Immature natural killer cell (primary cell): ENCODE measurements around the gene COMP. TPM values are rescaled to one million over a fixed set of nuclear protein-coding genes. Genes with fewer than 3 reads are reported as not detected.
"Not testable (repeated sequence)": the region's sequence is repeated elsewhere in the genome, so short reads cannot be mapped to it uniquely, and the experiment has no call there.

Experiments
- DNase-seq, 3 donors: peaks; one replicate each; pipeline ENCODE4 v3.0.0; 2022; ENCODE audit warnings: mixed read lengths in 1 of 3
- H3K27ac Mint-ChIP-seq, 6 donors: one replicate each; pipeline ENCODE4 v1.8.0; 2020; ENCODE audit warnings: mixed read lengths in 6 of 6, mild to moderate bottlenecking in 5 of 6, inconsistent platforms in 4 of 6, moderate library complexity in 3 of 6
- H3K27me3 Mint-ChIP-seq, 3 donors: one replicate each; pipeline ENCODE4 v1.8.0; 2020 to 2021; ENCODE audit warnings: low read depth in 3 of 3, mild to moderate bottlenecking in 3 of 3, mixed read lengths in 3 of 3, moderate library complexity in 3 of 3, inconsistent platforms in 1 of 3
- H3K36me3 Mint-ChIP-seq, 3 donors: one replicate each; pipeline ENCODE4 v1.8.0; 2020; ENCODE audit warnings: mixed read lengths in 3 of 3, inconsistent platforms in 2 of 3, mild to moderate bottlenecking in 2 of 3
- H3K4me1 Mint-ChIP-seq, 2 donors: one replicate each; pipeline ENCODE4 v1.8.0; 2020; ENCODE audit warnings: inconsistent platforms in 2 of 2, mild to moderate bottlenecking in 2 of 2, mixed read lengths in 2 of 2, moderate library complexity in 1 of 2
- H3K4me3 Mint-ChIP-seq, 5 donors: one replicate each; pipeline ENCODE4 v1.8.0; 2020; ENCODE audit warnings: mild to moderate bottlenecking in 5 of 5, mixed read lengths in 5 of 5, inconsistent platforms in 3 of 5, moderate library complexity in 3 of 5
- H3K9me3 Mint-ChIP-seq, 6 donors: one replicate each; pipeline ENCODE4 v1.8.0; 2020; ENCODE audit warnings: mild to moderate bottlenecking in 6 of 6, mixed read lengths in 6 of 6, inconsistent platforms in 4 of 6, moderate library complexity in 3 of 6
- polyA plus RNA-seq, 3 donors: library from polyadenylated mRNA; unstranded; fragments of 300-500 nt; fragmentation: Illumina TruSeq; gene quantifications; one replicate each; pipeline ENCODE4 v1.2.3, GENCODE V29; 2021

Gene COMP
- polyA plus RNA-seq, 3 donors from 2014 or later, result not detected

DNA sequence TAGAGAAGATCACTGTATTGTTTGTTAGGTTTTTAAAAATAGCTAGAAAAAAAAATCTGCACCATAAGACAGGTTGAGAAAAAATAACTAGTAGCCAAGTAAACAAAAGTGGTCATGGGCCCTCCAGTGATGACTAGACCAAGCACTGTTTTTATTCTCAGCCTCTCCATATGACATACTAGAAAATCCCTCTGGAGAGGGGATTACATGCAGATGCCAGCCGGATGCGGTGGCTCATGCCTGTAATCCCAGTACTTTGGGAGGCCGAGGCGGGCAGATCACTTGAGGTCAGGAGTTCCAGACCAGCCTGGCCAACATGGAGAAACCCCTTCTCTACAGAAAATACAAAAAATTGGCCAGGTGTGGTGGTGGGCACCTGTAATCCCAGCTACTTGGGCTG lies 25.5 kb upstream of the COMP start:
- peaks cover 3 to 12% (median 3%) of the 10 kb centered on the region in 3 donors for H3K27me3 Mint-ChIP-seq
- not testable (repeated sequence) for H3K9me3 Mint-ChIP-seq, H3K27ac Mint-ChIP-seq, DNase-seq, H3K4me3 Mint-ChIP-seq, H3K4me1 Mint-ChIP-seq, H3K36me3 Mint-ChIP-seq

DNA sequence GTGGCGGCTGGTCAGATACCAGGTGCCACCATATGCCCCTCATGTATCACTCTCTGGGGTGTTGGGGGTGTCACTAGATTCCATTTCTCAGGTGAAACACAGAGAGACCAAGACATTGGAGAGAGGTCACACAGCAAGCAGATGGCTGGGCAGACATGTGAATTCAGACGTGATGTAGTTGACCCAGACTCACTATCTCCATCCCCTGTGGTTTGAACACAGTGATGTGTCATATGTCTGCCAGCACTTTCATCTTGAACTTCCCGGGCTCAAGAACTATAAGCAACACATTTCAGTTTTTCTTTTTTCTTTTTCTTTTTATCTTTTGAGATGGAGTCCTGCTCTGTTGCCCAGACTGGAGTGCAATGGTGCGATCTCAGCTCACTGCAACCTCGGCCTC lies 24.6 kb upstream of the COMP start:
- Mint-ChIP-seq H3K4me1 (no peaks in the 10 kb centered on the region), H3K9me3 (no peaks in the 10 kb centered on the region), H3K4me3 (no peak overlapping the region), H3K36me3 (no peaks in the 10 kb centered on the region), H3K27me3 (peaks cover 3 to 12% (median 3%) of the 10 kb centered on the region in 3 donors), H3K27ac (no peak overlapping the region)
- no peak for DNase-seq

DNA sequence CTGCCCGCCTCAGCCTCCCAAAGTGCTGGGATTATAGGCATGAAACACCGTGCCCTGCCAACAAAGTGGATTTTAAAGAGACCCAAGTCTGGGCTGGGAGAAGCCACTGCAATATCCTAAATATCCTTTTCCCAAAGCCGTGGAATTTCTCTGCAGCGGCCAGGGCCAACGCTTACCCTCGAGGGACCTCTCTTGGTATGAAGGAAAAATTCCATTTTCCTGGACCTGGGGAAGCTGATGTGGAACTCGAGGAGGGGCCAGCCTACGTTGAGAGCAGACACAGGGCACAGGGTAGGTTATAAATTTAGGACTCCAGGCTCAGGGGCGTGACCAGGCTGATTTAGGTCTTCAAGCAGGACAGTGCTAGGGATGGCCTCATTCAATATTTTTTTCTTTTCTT lies 23.0 kb upstream of the COMP start:
- Mint-ChIP-seq H3K36me3 (no peaks in the 10 kb centered on the region), H3K27ac (no peak overlapping the region)

DNA sequence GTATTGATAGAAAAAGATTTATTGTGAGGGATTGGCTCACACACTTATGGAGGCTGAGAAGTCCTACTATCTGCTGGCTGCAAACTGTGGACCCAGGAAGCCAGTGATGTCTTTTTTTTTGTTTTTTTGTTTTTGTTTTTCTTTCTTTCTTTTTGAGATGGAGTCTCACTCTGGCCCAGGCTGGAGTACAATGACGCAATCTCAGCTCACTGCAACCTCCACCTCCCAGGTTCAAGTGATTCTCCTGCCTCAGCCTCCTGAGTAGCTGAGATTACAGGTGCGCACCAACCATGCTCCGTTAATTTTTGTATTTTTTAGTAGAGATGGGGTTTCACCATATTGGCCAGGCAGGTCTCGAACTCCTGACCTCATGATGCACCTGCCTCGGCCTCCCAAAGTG lies 20.5 kb upstream of the COMP start:
- H3K9me3 Mint-ChIP-seq, H3K4me3 Mint-ChIP-seq, H3K27ac Mint-ChIP-seq, DNase-seq, H3K4me1 Mint-ChIP-seq, H3K27me3 Mint-ChIP-seq, H3K36me3 Mint-ChIP-seq: not testable (repeated sequence)

More for the DNA sequence above, 23.0 kb upstream of the COMP start:
- Mint-ChIP-seq H3K9me3 (no peaks in the 10 kb centered on the region), H3K4me1 (peaks cover 2 to 5% of the 10 kb centered on the region in 2 donors), H3K4me3 (no peak overlapping the region), H3K27me3 (peaks cover 1 to 8% (median 3%) of the 10 kb centered on the region in 3 donors)
- DNase-seq, result no peak

DNA sequence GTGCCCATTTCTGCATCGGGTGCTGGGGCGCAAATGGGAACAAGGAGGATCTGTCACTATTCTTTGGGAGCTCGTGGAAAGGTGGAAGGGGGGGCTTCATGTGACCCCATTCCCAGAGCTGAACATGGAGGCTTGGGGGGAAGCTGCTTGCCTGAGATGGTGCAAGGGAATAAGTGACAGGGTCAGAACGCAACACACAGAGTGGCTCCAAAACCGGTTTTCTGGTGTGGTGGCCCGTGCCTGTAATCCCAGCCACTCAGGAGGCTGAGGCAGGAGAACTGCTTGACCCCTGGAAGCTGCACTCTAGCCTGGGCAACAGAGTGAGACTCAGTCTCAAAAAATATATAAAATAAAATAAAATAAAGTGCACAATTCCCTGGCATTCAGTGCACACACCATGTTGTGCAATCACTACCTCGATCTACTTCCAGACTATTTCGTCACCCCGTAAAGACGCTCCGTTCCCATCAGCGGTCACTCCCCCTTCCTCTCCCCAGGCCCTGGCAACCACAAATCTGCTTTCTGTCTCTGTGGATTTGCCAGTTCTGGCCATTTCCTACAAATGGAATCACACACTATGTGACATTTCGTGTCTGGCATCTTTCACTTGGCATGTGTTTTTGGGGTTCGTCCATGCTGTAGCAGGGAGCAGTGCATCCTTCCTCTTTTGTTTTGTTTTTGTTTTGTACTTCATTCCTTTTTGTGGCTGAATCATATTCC lies 18.2 kb upstream of the COMP start:
- no peaks in the 10 kb centered on the region for H3K9me3 Mint-ChIP-seq
- H3K27me3 Mint-ChIP-seq, result peaks cover 1 to 3% (median 3%) of the 10 kb centered on the region in 3 donors
- H3K27ac Mint-ChIP-seq, result peak overlapping the region in 1 of 6 donors; percentile 13
- H3K4me1 Mint-ChIP-seq, result peaks cover 2 to 5% of the 10 kb centered on the region in 2 donors
- H3K4me3 Mint-ChIP-seq, result no peak overlapping the region
- DNase-seq, result no peak
- H3K36me3 Mint-ChIP-seq, result no peaks in the 10 kb centered on the region

DNA sequence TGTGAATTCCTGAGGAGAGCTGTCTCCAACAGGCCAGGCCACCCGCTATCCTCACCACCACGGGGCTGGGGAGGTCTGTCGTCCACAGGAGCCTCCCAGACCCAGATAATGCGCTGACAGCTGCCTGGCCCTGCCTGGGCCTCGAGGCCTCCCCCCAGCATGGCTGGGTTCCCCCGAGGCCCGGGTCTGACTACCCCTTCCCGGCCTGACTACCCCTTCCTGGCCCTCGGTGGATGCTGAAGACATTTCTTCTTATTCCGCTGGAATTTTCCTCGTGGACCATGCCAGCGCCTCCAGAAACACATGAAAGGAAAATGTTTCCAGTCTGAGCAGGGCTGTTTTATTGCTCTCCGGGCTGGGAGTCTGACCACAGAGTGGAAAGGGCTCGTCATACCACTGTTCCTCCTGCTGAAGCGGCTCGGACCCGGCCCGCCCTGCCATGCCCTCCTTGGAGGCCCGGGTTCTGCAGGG lies 16.8 kb upstream of the COMP start:
- no peaks in the 10 kb centered on the region for H3K36me3 Mint-ChIP-seq
- H3K4me3 Mint-ChIP-seq, result no peak overlapping the region
- no peaks in the 10 kb centered on the region for H3K27me3 Mint-ChIP-seq
- no peak for DNase-seq
- peaks cover 2 to 5% of the 10 kb centered on the region in 2 donors for H3K4me1 Mint-ChIP-seq
- H3K9me3 Mint-ChIP-seq, result no peaks in the 10 kb centered on the region
- no peak overlapping the region for H3K27ac Mint-ChIP-seq

DNA sequence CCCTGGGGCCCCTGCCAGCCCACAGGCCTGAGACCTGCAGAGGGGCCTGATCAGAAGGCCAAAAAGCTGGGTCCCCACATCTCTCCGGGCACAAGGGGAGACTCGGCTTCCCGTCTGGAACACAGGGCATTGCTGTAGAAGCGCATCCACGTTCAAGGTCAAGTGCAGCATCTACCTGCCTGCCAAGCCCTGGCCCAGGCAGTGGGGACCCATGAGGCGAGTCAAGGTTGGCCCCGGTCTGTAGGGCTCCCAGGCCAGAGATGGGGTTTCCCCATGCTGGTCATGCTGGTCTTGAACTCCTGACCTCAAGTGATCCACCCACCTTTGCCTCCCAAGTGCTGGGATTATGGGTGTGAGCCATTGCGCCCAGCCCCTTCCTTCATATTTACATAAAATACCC lies 13.5 kb upstream of the COMP start:
- Mint-ChIP-seq H3K27me3 (peaks cover 0 to 3% (median 2%) of the 10 kb centered on the region in 3 donors), H3K9me3 (no peaks in the 10 kb centered on the region), H3K4me1 (peaks cover 2 to 3% of the 10 kb centered on the region in 2 donors), H3K4me3 (no peak overlapping the region), H3K36me3 (no peaks in the 10 kb centered on the region), H3K27ac (no peak overlapping the region)
- no peak for DNase-seq

DNA sequence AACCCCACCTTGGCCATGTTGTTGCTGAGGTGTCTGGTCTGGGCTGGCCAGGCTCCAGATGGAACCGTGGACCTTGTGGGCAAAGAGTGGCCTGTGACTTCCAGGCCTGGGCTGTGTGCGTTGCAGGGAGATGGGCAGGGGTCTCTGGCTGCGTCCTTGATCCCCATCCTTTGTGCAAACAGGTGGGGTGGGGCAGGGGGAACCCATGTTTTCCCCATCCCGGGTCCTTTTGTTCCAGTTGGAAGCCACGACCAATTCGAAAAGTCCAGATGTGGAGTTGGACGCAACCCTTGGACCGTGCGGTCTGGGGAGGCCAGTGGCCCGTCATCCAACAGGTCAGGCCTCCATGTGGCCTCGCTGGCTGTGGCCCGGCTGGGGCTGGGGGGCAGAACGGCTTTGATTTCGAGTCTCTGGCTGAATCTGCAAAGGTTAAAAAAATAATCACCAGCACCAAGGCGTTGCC lies 13.1 kb upstream of the COMP start:
- no peak for DNase-seq
- Mint-ChIP-seq H3K27ac (no peak overlapping the region), H3K4me3 (no peak overlapping the region), H3K27me3 (peaks cover 0 to 3% (median 2%) of the 10 kb centered on the region in 3 donors), H3K36me3 (no peaks in the 10 kb centered on the region), H3K9me3 (no peaks in the 10 kb centered on the region), H3K4me1 (no peaks in the 10 kb centered on the region)

DNA sequence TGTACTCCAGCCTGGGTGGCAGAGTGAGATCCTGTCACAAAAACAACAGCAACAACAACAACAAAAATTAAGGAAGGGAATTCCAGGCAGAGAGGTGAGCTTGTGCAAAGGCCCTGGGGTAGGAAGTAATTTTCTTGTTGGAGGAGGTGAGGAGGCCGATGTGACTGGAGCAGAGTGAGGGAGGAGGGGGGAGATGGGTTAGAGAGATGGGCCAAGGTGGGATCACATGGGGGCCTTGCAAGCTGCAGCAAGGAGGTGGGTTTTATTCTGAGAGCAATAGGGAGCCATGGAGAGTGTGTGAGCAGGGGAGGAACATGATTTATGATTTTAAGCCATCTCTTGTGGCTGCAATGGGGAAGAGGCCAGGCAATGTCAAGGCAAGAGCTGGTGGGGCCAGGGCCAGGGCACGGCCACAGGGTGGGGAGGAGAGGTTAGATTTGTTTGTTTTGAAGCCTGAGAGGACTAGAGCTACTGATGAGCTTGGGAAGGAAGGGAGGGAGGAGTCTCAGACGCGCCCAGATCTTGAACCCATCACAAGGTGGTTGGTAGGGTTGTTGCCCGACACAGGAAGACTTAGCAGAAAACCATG lies 12.5 kb upstream of the COMP start:
- Mint-ChIP-seq H3K36me3 (no peaks in the 10 kb centered on the region), H3K27ac (no peak overlapping the region), H3K4me1 (no peaks in the 10 kb centered on the region), H3K27me3 (peaks cover 0 to 4% (median 3%) of the 10 kb centered on the region in 3 donors), H3K4me3 (no peak overlapping the region), H3K9me3 (no peaks in the 10 kb centered on the region)
- no peak for DNase-seq

DNA sequence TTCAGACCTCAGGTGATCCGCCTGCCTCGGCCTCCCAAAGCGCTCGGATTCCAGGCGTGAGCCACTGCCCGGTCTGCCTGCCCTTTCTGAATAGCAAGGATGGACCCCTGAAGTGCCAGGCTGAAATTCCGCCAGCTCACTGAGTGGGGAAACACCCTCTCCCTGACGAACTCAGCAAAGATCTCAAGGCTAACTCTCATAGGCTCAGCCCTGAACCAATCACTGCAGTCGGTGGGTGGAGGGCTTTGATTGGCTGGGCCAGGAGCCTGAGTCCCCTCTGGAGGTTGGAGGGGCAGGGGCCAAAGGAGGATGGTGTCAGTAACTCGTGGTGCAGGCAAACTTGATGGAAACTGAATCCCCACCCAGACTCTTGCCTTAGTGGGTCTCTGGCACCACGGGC lies 11.2 kb upstream of the COMP start:
- no peak overlapping the region for H3K27ac Mint-ChIP-seq
- peaks cover 0 to 8% (median 7%) of the 10 kb centered on the region in 3 donors for H3K27me3 Mint-ChIP-seq
- no peaks in the 10 kb centered on the region for H3K36me3 Mint-ChIP-seq
- H3K4me1 Mint-ChIP-seq, result no peaks in the 10 kb centered on the region
- DNase-seq, result no peak
- H3K4me3 Mint-ChIP-seq, result no peak overlapping the region
- no peaks in the 10 kb centered on the region for H3K9me3 Mint-ChIP-seq

DNA sequence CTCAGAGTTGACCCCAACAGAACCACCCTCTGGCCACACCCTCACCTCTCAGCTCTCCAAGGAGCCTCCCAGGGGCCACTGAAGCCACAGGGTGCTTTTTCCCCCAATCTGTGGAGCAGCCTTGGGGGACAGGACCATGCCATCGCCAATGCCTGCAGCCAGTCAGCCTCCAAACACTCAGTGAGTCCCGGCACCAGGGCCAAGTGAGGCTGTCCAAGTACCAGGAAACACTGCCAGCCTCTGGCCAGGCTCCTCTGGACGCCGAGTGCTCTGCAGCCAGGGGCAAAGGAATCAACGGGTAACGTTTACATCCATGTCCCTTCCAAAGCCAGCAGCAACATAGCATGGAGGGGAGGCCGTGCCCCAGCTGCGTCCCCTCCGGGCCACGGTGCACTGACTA lies 9.5 kb upstream of the COMP start:
- Mint-ChIP-seq H3K4me1 (no peaks in the 10 kb centered on the region), H3K4me3 (no peak overlapping the region), H3K9me3 (no peaks in the 10 kb centered on the region), H3K27ac (no peak overlapping the region), H3K36me3 (no peaks in the 10 kb centered on the region), H3K27me3 (peaks cover 2 to 19% (median 8%) of the 10 kb centered on the region in 3 donors)
- no peak for DNase-seq

DNA sequence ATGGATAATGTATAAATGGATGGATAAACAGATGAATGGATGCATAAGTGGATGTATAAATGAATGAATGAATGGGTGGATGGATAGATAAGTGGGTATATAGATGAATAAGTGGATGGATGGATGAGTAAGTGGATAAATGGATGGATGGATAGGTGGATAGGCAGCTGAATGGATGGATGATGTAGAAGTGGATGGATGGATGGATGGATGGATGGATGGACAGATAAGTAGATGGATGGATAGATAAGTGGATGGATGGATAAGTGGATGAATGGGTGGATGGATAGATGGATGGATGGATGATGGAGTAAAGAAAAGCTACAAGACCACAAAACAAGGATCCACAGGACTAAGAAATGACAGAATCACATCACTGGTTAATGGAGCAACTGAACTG lies 9.0 kb upstream of the COMP start:
- Mint-ChIP-seq H3K4me1 (no peaks in the 10 kb centered on the region), H3K27ac (no peak overlapping the region), H3K4me3 (no peak overlapping the region), H3K27me3 (peaks cover 4 to 22% (median 8%) of the 10 kb centered on the region in 3 donors), H3K9me3 (no peaks in the 10 kb centered on the region), H3K36me3 (no peaks in the 10 kb centered on the region)
- no peak for DNase-seq

DNA sequence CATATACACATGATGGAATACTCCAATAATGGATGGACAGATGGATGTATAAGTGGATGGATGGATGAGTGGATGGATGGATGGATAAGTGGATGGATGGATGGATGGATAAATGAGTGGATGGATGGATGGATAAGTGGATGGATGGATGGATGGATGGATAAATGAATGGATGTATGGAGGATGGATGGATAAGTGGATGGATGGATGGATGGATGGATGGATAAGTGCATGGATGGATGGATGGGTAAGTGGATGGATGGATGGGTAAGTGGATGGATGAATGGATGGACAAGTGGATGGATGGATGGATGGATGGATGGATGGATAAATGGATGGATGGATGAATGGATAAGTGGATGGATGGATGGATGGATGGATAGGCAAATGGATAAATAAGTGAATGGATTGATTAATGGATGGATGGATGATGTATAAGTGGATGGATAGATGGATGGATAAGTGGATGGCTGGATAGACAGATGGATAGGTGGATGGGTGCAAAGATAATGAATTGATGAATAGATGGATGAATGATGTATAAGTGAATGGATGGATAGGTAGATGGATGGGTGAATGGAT lies 8.4 kb upstream of the COMP start:
- H3K4me1 Mint-ChIP-seq, result no peaks in the 10 kb centered on the region
- no peaks in the 10 kb centered on the region for H3K36me3 Mint-ChIP-seq
- H3K27me3 Mint-ChIP-seq, result peaks cover 4 to 22% (median 8%) of the 10 kb centered on the region in 3 donors
- no peaks in the 10 kb centered on the region for H3K9me3 Mint-ChIP-seq
- no peak overlapping the region for H3K4me3 Mint-ChIP-seq
- no peak for DNase-seq
- H3K27ac Mint-ChIP-seq, result no peak overlapping the region
